GM19438 (cell line): ENCODE data around the gene GLIS1.

Experiments used
- ATAC-seq: cut with Tn5 transposase; IDR thresholded peaks from one replicate; pipeline ENCODE4 v1.9.1; 2021; ENCODE audit warnings: low read depth; ENCODE audit not compliant: unreplicated experiment

Gene GLIS1

DNA sequence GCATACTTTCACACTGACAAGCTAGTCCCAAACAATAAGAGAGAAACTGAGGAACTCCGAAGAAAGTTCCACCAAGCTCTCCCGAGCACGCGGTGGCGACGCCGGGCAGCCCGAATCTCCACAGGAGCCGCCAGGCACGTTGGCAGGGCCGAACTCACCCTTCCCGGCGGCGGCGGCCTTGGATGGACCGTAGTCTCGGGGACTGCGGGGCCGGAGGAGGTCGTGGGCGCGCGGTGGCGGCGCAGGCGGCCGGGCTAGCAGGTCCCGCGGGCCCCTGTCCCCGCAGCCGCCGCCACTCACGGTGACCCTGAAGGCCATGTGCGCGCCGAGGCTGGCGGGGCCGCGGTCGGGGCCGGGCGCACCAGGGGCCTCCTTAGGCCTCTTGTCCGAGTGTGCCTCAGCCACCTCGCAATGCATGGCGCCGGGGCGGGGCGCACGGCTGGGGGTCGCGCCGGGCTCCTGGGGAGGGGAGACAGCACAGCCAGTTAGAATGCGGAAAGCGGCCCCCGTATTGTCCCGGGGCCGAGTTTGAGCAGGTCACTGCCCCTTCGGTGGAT is 1.2 kb downstream of the GLIS1 start:
- ATAC-seq = no peak

DNA sequence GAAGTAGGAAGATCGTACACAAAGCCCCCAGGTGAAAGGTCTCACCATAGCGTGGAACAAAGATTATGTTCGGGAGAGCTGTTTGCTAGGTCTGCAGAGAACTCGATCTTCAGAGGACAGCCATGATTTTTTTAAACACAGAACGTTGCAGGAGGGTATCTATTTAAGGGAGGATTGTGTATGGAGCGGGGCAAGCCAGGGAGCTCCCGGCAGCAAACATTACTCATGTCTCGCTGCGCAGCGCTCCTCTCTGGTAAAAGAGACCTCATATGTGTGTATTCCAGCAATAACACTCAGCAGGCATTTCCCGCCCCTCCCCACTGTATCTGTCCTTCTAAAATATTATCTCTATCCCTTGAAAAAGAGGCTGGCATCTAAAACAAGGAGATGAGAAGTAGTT is 2.7 kb downstream of the GLIS1 start:
- ATAC-seq = no peak

DNA sequence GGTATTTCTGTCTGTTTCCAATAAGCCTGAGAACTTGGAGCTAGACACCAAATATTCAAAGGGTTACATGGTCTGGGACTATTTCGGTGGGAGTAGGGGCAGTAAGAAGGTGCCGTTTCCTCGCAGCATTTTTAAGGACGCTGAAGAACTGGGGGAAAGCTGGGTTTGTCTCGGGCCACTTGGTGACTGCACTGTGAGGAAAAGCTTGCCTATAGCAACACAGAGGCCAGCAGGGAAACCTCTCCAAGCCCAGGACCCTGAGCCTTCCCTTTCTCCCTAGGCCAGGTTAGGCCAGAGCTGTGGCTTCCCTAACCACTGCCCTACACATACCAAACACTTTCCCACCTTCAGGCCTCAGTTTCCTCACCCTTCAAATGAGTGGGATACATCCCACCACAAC is 3.3 kb downstream of the GLIS1 start:
- no peak for ATAC-seq

DNA sequence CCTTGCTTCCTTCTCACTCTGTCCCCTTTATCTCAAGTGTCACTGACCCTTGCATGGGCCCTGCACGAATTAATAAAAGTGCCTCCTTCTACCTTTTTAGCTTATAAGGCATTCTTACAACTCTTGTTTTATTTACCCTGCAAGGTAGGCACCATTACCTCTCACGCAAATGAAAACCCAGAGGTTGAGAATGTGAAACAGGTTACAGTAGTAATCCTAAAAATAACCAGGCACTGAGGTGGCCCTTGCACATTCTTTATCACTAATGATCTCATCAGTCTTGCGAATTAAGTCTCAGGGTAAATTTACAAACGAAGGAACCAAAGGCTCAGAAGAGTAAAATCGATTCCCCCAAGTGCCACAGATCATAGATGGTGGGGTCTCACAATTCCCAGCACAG is 3.7 kb downstream of the GLIS1 start:
- no peak for ATAC-seq

DNA sequence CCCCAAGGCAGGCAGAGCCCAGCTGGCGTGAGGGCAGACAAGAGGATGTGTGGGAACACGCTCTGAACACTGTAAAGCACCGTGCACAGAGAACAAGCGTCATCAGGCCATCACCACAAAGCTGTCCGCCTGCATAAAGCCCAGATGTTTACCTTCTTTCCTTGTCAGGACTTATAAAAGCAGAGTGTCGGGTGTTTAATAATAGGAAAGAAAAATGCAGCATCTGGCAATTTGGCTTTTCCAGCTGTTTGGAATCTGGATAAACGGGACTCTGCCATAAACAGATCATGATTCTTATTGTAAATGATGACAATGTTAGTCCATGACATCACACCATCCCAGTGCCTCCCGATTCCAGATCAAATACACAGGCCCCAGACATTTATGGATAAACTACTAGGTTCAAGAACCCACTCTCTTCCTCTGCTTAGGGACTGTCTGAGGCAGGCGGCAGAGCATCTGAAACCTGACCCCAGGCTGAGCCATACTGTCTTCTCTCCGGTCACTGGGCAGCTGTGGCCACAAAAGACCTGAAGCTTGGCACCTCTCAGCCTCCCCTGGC is 4.2 kb downstream of the GLIS1 start:
- no peak for ATAC-seq

DNA sequence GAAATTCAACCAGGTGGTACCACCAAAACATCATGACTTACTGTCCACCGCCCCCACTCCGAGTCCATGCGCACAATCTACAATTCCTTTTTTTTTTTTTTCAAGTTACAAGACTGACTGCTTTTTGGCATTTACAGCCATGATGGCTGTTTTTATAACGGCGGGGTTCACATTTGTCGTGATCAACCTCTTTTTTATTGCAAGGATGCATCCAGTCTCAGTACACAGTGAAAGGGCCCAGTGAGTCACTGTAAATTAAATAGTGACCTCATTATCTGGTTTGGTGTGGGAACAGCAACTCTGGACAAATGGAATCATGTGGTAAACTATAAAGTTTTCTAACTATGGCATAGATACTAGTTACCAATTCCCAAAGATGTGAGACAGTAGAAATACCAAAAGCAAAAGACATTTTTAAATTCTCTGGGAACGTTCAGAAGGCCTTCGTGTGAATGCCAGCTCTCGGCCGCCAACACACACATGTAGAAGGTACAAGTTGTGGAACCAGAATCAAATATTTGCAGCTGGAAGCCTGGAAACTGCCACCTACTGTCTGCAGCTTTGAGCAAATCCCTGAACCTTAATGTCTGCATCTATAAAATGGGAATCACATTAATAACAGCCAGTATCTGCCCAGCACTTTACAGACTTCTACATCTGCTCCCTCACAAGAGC is 4.9 kb downstream of the GLIS1 start:
- no peak for ATAC-seq

DNA sequence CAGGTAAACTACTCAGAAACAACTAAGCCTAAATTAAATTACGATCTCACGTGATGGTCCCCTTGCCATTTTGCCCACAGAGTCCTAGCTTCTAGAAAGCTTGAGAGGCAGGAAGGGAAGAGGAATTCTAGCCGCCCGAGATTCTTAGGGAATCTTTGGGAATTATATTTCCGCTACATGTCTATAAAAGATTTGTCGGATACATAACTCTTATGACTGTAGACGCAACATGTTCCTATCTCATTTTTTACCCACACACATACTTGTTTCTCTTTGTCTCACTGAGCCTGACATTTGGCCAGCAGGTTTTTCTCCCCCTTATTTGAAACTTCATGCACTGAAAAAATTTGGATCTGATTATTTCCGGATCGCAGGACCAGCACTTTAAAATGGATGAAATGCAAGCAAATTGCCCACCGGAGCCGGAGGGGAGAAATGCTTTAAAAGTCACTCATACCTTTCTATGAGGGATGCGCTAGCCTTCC is 5.5 kb downstream of the GLIS1 start:
- ATAC-seq = no peak

DNA sequence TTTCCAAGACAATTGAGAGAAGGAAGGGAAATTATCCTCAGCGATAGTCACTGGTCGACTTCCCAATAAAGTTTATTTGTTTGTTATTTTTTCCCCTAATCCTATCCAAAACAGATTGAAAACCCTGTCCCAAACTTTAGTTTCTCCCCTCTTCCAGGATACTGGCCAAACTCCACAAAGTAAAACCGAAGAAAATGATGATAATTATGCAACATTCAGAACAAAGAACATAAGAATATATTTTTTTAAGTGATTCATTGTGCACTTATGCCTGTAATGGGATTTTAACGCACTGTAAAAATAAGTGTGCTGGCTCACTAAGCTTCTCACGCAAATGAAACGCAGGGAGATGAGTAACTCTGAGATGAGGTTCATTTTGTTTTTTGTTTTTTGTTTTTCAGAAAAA is 6.0 kb downstream of the GLIS1 start:
- ATAC-seq = no peak

DNA sequence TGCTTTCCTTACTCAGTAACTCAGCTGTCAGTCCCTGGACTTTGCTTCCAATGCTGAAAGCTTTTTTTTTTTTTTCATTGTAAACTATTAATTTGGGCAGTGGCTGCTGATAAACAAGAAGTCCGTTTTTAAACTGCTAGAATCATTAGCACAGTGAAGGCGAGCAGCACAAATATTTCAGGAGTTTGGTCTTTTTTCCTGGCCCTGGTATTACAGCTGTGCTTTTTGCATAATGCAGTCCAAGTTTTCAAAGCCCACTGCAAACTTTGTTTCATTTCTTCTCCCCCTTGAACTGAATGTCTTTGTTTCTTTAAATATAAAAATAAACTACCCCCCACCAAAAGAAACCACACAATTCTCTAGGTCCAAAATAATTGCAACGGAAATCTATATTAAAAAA is 6.6 kb downstream of the GLIS1 start:
- ATAC-seq = no peak

DNA sequence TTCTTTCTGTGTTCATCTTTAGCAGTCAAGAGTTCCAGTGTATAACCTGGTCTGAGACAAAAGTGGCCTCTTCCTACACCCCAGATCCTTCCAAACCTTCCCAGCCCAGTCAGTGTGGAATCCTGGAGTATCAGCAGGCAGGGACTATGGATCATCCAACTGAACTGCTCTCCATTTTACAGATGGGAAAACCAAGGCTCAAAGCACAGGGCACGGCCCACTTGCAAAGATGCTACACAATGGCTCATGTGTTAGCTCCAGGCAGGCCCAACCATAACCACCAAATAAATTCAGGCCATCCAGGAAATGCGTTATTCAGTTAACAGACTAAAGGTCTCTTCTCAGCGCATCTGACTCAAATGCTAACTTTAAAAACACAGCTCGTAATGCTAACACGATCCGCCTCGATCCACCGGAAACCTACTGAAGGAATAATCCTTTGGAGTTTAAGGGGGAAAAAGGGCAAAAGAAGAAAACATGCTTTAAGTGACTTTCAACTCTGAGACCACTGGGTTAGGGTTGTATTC is 7.1 kb downstream of the GLIS1 start:
- ATAC-seq = no peak

DNA sequence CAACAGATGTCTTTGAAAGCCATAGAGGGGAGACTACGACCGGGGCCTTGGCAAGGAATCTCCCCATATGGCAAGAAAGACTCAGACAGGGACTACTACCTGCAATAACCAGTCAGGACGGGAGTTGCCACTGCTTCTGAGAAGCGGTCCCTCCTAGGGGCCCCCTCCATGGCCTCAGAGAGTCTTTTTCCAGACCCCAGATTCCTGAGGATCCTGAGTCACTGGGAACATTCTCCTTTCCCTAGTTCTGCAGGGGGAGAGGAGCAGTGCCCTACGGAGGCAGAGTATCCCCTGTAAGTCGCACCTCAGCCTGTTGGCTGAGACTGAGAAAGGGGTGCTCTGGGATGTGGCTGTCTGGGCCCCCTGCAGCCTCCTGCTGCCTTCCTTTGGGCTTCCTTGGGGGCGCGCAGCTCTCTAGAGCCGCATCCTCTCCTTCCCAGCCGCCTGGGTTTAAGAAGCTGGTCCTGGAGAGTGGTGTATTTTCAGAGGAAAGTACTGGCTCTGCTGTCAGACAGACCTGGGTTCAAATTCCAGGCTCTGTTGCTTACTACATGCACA is 7.8 kb downstream of the GLIS1 start:
- no peak for ATAC-seq

DNA sequence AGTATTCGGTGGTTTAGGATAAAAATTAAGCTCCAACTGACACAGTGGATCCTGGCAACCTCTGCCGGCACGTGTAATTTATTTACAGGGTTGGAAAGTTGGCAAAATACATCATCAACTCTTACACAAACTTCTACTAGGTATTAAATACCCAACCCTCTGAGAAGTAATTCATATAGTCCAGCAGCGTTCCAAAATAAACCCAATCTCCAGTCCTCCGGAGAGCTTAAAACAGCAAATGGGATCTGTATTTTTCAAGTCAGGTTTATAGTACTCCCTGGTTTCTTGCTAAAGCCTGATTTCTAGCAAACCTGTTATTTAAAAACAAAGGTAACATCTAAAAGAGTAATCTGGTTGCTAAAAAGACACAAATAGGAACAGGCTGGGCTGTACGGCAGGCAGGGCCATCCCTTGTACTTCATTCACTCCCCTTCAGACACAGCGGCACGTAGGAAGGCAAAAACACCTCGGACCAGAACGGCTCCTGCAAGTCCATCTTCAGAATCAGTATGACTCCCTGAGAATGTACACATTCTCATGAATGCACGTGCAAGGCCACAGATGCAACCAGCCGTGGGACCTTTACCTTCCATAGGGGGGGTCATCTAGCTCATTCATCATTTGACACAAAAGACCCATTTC is 8.6 kb downstream of the GLIS1 start:
- ATAC-seq = no peak

DNA sequence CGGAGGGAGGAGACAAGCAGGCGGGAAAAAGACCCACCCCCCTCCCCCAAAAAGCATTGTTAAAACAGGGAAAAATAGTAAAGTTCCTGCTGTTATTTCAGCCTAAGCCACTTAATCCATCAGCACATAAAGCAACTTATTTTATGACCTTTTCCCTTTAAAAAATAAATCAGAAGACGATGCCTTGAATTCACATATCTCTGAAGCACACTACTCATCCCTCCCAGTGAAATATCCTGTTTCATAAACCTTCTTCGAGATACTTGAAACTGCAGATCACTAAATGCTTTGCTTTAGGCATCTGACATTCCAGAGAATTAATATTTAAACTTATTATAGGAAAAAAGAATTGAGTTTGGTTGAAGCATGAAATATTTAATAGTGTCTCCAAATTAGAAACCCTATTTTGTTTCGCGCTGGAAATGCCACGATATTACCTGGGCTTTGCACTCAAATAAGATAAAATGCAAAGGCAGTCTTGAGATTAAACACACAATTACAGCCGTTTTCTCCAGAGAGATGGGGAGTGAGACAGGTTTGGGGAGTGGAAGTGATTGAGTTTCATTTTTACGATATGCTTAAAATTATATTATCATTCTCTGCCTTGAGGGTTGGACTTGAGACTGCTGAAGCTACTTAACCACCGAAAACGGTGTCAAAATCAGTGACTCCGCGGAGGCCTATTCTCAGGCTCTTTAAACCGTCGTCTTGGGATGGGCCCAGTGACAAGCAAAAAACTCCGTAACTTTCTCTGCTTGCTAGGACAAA is 9.3 kb downstream of the GLIS1 start:
- no peak for ATAC-seq

DNA sequence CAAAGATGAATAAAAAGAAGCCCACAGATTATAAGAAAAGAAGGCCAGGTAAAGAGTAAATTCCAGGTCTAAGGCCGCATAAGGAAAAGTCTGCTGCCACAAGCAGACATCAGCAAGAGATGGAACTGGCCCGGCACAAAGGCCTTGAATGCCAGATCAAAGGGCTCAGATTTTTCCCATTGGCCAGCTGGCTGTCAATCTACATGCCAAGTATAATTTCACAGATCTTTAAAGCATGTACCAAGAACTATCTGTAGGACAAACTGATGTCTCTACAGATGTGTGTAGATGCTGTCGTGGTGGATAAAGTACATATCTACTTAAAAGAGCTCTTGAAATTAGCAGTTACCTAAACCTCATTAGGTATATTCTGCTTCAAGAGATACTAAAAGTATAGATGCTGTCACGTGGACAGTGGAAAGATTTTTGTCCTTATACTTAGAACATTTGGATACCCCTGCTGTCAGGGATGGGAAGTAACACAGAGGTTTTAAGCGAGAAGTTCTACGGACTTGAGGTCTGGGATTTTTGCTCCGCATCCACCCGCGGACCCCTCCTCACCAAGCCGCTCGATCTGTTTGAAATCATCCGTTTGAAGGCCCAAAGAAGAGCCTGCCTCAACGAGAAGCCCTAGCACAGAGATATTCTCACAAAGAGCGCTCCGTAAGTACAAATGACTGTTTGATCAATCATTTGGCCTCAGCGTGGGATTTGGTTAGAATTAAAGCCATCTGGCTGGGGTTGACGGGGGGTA is 10.1 kb downstream of the GLIS1 start:
- ATAC-seq = no peak

DNA sequence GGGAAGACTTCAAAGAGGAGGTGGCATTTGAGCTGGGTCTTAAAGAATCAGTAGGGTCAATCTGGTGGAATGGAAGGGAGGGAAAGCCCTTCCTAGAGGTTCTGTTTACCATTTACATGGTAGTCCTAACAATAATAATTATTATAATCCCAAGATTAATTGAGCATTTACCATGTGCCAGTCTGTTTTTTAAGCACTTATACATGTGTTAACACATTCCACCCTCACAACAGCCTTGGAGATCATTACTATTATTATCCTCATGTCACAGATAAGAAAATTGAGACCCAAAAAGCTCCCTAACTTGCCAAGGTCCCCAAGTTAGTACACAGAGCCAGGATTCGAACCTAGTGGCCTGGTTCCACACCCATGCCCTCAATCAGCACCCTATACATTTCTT is 10.8 kb downstream of the GLIS1 start:
- no peak for ATAC-seq

DNA sequence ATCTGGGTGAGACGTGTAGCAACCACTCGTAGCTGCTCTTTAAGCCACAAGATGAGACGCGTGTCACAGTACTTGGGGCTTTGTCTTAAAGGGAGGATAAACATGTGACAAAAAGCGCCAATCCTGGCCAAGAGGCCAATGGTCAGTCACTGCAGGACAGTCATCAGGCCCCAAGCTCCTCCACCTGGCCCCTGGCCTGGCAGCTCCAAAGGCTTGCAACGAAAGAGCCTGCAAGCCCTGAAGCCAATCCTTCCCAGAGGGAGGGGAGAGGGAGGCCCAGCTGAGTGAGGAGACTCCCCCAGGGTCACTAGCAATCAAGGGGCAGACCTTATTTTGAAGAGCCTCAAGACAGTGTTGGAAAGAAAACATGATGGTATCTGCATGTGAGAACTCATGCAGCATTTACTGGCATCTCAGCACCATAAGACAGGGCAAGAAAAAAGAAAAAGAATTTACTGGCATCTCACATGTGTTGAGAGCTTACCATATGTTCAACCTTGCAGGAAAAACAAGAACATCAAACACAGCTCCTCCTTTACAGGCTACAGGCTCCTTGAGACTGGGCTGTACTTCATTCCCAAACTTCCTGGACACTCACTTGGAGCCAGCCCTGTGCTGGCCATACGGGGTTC is 11.4 kb downstream of the GLIS1 start:
- no peak for ATAC-seq

DNA sequence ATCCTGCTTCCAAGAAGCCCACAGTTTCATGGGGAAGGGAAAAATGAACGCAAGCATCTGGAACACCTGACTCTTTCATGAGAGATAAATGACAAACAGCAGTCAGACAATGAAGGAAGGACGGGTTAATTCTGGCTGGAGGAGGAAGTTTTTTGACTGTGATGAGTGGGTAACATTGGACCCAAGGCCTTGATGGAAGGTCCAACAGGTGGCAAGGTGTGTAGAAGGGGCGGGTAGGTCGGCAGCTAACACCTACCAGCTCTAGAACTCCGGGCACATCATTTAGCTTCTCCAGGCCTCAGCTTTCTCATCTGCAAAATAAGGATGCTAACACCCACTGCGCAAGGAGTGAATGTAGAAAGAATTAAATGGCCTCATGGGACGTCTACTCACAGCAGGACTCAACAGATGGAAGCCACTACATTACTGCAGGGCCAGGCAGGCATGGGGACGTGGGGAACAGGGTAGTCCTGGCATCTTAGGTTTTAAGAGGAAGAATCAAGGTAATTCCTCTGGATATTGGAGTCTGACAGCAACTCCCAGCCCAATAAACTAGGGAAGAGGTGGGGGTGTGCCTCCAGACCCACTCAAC is 12.9 kb downstream of the GLIS1 start:
- ATAC-seq = no peak

DNA sequence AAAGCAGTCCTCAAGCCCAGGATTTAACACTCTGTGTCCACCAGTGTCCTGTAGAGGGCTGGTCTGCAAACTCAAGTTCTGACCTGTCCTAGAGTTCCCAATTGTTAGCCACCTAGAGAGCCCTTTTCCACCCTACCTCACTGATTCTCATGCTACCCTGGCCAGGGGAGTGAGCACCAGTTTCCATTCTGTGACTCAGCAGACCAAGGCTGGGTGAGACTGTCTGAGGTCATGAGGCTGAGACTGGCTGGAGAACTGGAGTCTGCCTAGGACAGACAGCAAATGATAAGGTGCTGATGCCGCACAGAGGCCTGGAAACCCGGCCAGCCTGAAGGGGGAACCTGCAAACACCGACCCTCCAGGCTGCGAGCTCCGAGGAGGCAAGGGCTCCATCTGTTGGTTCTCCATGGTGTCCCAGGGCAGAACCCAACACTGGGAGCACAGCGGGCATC is 13.7 kb downstream of the GLIS1 start:
- no peak for ATAC-seq

DNA sequence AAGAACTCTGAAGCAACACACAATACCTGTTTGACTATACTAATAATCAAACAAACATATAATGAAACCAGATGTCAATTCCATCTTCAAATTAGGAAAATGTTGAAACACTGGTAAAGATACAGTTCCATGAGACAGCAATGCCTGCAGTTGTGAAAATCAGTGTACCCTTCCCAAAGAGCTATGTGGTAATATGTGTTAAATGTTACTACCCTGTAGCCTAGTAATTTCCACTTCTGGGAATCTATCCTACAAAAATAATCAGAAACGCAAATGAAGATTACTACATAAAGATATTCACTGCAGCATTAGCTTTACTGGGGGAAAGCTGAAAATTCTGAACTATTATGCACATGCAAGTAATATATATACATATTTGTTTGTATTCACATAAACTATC is 16.9 kb downstream of the GLIS1 start:
- no peak for ATAC-seq
